Endothelial cell of umbilical vein (primary cell): ENCODE data around the gene SLC49A4.

Source experiments
- CTCF ChIP-seq, 2 donors: IDR thresholded peaks; 1 replicate in 1 of 2; 2 replicates in 1 of 2; pipeline ENCODE4 v1.5.1; 2011; ENCODE audit warnings: low read length in 2 of 2, mild to moderate bottlenecking in 2 of 2, moderate library complexity in 2 of 2, control low read depth in 1 of 2, inconsistent platforms in 1 of 2, low read depth in 1 of 2; ENCODE audit not compliant: insufficient read depth in 1 of 2; ENCODE audit errors: extremely low read depth in 1 of 2
- EZH2 ChIP-seq: IDR thresholded peaks from 2 replicates; pipeline ENCODE4 v1.6.1; 2012; ENCODE audit warnings: borderline replicate concordance, low read depth, mild to moderate bottlenecking, moderate library complexity, low read length, inconsistent platforms; ENCODE audit not compliant: severe bottlenecking
- FOS ChIP-seq: IDR thresholded peaks from 2 replicates; pipeline ENCODE4 v1.6.1; 2011; ENCODE audit warnings: mild to moderate bottlenecking, low read length, moderate library complexity, borderline replicate concordance; ENCODE audit not compliant: insufficient read depth
- GATA2 ChIP-seq: IDR thresholded peaks from 2 replicates; pipeline ENCODE4 v1.7.0; 2011; ENCODE audit warnings: low read depth, mild to moderate bottlenecking, moderate library complexity, mixed read lengths, low read length; ENCODE audit not compliant: insufficient read length, insufficient read depth
- MAX ChIP-seq: IDR thresholded peaks from 2 replicates; pipeline ENCODE4 v1.6.1; 2011; ENCODE audit not compliant: insufficient read depth, insufficient read length
- POLR2A ChIP-seq: IDR thresholded peaks from 2 replicates; pipeline ENCODE4 v1.6.1; 2012; ENCODE audit warnings: low read depth, mild to moderate bottlenecking, control low read depth, low read length
- POLR2AphosphoS5 ChIP-seq: IDR thresholded peaks from 2 replicates; pipeline ENCODE4 v1.6.1; 2012; ENCODE audit warnings: low read depth, mild to moderate bottlenecking, control low read depth, low read length, moderate library complexity; ENCODE audit not compliant: insufficient read depth

- no peak for TF ChIP-seq CTCF (IDR thresholded peaks at IDR 0.05; ENCODE audit: extremely low read depth in 1 of 2, insufficient read depth in 1 of 2, low read depth in 1 of 2, low read length in 2 of 2)
- TF ChIP-seq POLR2A = no peak
- TF ChIP-seq EZH2 = no peak
- TF ChIP-seq POLR2AphosphoS5 = no peak
- no peak for TF ChIP-seq GATA2
- no peak for TF ChIP-seq FOS
- TF ChIP-seq MAX = no peak
Observed at GRCh38 chr3:122875547-122876127, 80.8 kb downstream of the SLC49A4 start.
